ENCODE measurements around the gene ATP5IF1. TPM values are rescaled to one million over a fixed set of nuclear protein-coding genes. Genes with fewer than 3 reads are reported as not detected.

ATP5IF1 gene
- total and polyA plus RNA-seq, 2 of the 13 experiments (the other 11 are each of a cell fraction or from before 2014, with no cell fraction given): 97.7 to 131 TPM

DNA sequence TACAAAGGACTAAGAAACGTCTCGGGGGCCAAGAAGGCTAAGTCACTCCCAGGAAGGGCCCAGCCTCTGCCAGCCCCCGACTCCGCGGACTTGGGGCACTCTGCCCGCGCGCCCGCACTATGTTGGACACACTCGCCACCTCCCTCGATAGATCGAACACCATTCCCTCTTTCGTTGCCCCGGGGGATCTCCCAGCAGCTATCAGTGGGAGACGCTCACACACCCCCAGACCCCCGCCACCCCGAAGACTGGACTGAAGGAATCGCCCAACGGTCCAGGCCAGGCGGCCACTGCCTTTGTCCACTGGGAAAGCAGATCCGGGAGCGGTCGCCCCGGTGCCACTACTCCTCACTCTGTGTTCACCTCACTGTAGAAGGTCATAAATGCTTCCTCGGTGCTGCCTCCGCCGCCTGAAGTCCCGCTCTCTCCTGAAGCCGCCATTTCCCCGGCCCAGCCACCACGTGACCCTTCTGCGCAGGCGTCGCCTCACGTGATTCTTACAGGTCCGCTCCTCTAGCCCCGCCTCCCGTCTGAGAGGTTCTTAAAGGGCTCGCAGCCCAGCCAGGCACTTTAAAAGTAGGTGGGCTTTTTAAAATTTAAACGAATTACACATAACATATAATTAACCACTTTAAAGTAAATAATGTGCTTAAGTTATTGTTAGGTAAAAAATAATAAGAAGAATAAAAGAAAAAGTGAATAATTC, 3.2 kb upstream of the ATP5IF1 start, which contains the start of gene DNAJC8 (continued):
- TF ChIP-seq MEIS1 (CRISPR knock-in tag; IDR thresholded peaks at IDR 0.05; ENCODE audit: borderline replicate concordance): peak; percentile 53; the same call in 1 of the 2 replicates
- TF ChIP-seq NFAT5 (CRISPR knock-in tag; IDR thresholded peaks at IDR 0.05): no peak
- TF ChIP-seq ZNF572 (CRISPR knock-in tag; IDR thresholded peaks at IDR 0.05): no peak
- TF ChIP-seq NFE2L1 (CRISPR knock-in tag; IDR thresholded peaks at IDR 0.05; ENCODE audit: borderline replicate concordance): no peak
- no peak for TF ChIP-seq THYN1 (CRISPR knock-in tag; IDR thresholded peaks at IDR 0.05; ENCODE audit: borderline replicate concordance, low read depth)
- peak; percentile 84; the same call in 1 of the 2 replicates for TF ChIP-seq GLI4 (CRISPR knock-in tag; IDR thresholded peaks at IDR 0.05; ENCODE audit: borderline replicate concordance)
- TF ChIP-seq, protein P1, sequence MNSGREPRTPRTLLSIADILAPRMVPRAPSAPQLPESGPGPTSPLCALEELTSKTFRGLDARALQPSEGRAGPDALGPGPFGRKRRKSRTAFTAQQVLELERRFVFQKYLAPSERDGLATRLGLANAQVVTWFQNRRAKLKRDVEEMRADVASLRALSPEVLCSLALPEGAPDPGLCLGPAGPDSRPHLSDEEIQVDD (CRISPR knock-in tag; IDR thresholded peaks at IDR 0.05; ENCODE audit: borderline replicate concordance): no peak
- TF ChIP-seq NCOR1 (IDR thresholded peaks at IDR 0.05; ENCODE audit: borderline replicate concordance, low read length): peak; percentile 38; the same call in 1 of the 2 replicates
- 0 out of 2 replicates have a peak, but pooled peaks have one; percentile 36 for TF ChIP-seq SP2 (CRISPR knock-in tag; IDR thresholded peaks at IDR 0.05)
- TF ChIP-seq RFXANK (CRISPR knock-in tag; IDR thresholded peaks at IDR 0.05): no peak
- no peak for TF ChIP-seq ZNF207 (IDR thresholded peaks at IDR 0.05; ENCODE audit: borderline replicate concordance)
- TF ChIP-seq ZNF12 (CRISPR knock-in tag; IDR thresholded peaks at IDR 0.05): no peak
- TF ChIP-seq TGIF2 (CRISPR knock-in tag; IDR thresholded peaks at IDR 0.05): peak; percentile 75
- TF ChIP-seq, protein P2, sequence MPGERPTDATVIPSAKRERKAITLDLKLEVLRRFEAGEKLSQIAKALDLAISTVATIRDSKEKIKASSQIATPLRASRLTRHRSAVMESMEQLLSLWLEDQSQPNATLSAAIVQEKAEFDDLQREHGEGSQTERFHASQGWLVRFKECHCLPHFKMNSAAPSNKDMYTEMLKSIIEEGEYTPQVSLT (CRISPR knock-in tag; IDR thresholded peaks at IDR 0.05; ENCODE audit: borderline replicate concordance, low read depth): no peak
- no peak for TF ChIP-seq ZNF484 (CRISPR knock-in tag; IDR thresholded peaks at IDR 0.05; ENCODE audit: borderline replicate concordance, low read depth)
- TF ChIP-seq EHMT2 (IDR thresholded peaks at IDR 0.05; ENCODE audit: borderline replicate concordance, low read depth, low read length): no peak
- 0 out of 2 replicates have a peak, but pooled peaks have one; percentile 45 for TF ChIP-seq ZNF33A (CRISPR knock-in tag; IDR thresholded peaks at IDR 0.05; ENCODE audit: borderline replicate concordance)
- TF ChIP-seq, protein P3, sequence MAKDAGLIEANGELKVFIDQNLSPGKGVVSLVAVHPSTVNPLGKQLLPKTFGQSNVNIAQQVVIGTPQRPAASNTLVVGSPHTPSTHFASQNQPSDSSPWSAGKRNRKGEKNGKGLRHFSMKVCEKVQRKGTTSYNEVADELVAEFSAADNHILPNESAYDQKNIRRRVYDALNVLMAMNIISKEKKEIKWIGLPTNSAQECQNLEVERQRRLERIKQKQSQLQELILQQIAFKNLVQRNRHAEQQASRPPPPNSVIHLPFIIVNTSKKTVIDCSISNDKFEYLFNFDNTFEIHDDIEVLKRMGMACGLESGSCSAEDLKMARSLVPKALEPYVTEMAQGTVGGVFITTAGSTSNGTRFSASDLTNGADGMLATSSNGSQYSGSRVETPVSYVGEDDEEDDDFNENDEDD (CRISPR knock-in tag; IDR thresholded peaks at IDR 0.05; ENCODE audit: borderline replicate concordance): peak; percentile 52; the same call in 1 of the 2 replicates
- no peak for TF ChIP-seq ZNF850 (CRISPR knock-in tag; conservative IDR thresholded peaks at IDR 0.05)
- TF ChIP-seq REL (CRISPR knock-in tag; conservative IDR thresholded peaks at IDR 0.05): no peak
- no peak for TF ChIP-seq ZNF121 (CRISPR knock-in tag; IDR thresholded peaks at IDR 0.05)

Data from HepG2 (cell line).